ENCODE results near the gene TRAPPC11. TPM values are rescaled to one million over a fixed set of nuclear protein-coding genes. Genes with fewer than 3 reads are reported as not detected.

Gene TRAPPC11
- polyA plus RNA-seq, 1 experiment: 47.6 TPM

GRCh38 chr4:183657564-183657963 lies 1.5 kb upstream of the TRAPPC11 start:
- Histone ChIP-seq H3K27me3 (ENCODE audit: control insufficient read depth, insufficient read depth, low read length) (no peaks in the 10 kb centered on the region), H3K27ac (ENCODE audit: low read depth, low read length) (no peak overlapping the region), H3K9me3 (ENCODE audit: control insufficient read depth, insufficient read depth, low read length) (no peaks in the 10 kb centered on the region), H3K4me3 (ENCODE audit: low read depth, low read length) (peak overlapping the region; percentile 22; the same call in 1 of the 2 replicates)
- POLR2A ChIA-PET: no interaction called here
- no peak for DNase-seq (ENCODE audit: low read depth, low spot score)
- CTCF ChIA-PET: no interaction called here
- TF ChIP-seq, protein P1, sequence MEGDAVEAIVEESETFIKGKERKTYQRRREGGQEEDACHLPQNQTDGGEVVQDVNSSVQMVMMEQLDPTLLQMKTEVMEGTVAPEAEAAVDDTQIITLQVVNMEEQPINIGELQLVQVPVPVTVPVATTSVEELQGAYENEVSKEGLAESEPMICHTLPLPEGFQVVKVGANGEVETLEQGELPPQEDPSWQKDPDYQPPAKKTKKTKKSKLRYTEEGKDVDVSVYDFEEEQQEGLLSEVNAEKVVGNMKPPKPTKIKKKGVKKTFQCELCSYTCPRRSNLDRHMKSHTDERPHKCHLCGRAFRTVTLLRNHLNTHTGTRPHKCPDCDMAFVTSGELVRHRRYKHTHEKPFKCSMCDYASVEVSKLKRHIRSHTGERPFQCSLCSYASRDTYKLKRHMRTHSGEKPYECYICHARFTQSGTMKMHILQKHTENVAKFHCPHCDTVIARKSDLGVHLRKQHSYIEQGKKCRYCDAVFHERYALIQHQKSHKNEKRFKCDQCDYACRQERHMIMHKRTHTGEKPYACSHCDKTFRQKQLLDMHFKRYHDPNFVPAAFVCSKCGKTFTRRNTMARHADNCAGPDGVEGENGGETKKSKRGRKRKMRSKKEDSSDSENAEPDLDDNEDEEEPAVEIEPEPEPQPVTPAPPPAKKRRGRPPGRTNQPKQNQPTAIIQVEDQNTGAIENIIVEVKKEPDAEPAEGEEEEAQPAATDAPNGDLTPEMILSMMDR (IDR thresholded peaks at IDR 0.05; ENCODE audit: low read depth, low read length): no peak

DNA sequence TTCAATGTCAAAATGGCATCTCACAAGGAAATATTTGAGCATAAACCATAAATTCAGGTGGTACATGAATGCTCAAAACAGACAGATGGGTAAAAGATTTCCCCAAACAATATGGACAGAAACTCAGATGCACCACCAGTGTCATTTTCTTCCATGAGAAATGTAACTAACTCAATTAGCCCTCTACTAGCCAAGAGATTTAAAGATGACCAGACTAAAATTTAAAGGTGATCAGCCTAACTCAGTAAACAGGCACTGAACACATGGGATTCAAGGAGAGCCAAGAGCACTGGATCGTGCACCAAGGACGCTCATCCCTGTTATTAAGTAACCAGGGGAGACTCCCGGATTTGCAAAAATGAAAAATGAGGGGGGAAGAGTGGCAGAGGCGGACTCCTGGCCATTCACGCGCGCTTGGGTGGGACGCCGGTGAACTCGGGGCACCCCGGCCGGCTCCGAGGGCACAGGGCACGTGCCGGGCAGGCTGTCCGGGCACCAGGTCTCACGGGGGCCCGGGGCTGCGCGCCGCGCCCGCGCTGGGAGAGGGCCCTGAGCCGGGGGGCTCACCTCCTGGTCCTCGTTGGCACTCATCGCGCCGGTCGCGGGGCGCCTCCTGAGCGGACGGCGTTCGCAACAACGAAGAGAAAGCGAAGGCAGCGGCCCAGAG lies 598 bp upstream of the TRAPPC11 start:
- Histone ChIP-seq H3K9me3 (ENCODE audit: control insufficient read depth, insufficient read depth, low read length) (no peaks in the 10 kb centered on the region), H3K4me3 (ENCODE audit: low read depth, low read length) (peak overlapping the region; percentile 60), H3K27ac (ENCODE audit: low read depth, low read length) (no peak overlapping the region), H3K27me3 (ENCODE audit: control insufficient read depth, insufficient read depth, low read length) (no peaks in the 10 kb centered on the region)
- TF ChIP-seq, protein P1 (IDR thresholded peaks at IDR 0.05; ENCODE audit: low read depth, low read length): no peak
- POLR2A ChIA-PET: no interaction called here
- no peak for DNase-seq (ENCODE audit: low read depth, low spot score)
- CTCF ChIA-PET: interaction anchor here (0.8 kb wide), 1 partner anchor 189 kb away, joined by 3 read pairs; no protein-coding TSS in a partner anchor

GRCh38 chr4:183659872-183660242 lies 764 bp downstream of the TRAPPC11 start:
- CTCF ChIA-PET: interaction anchor here (0.7 to 1.5 kb wide), 4 partner anchors 22 to 188 kb away, joined by 3 to 4 read pairs (median 3); no protein-coding TSS in a partner anchor
- no peaks in the 10 kb centered on the region for H3K9me3 ChIP-seq (ENCODE audit: control insufficient read depth, insufficient read depth, low read length)
- H3K4me3 ChIP-seq (ENCODE audit: low read depth, low read length): peak overlapping the region; percentile 79
- H3K27ac ChIP-seq (ENCODE audit: low read depth, low read length): peak overlapping the region; percentile 53
- POLR2A ChIA-PET: interaction anchor here (1.2 to 1.3 kb wide), 2 partner anchors 23 to 155 kb away, joined by 3 read pairs; no protein-coding TSS in a partner anchor
- TF ChIP-seq, protein P1 (IDR thresholded peaks at IDR 0.05; ENCODE audit: low read depth, low read length): no peak
- no peak for DNase-seq (ENCODE audit: low read depth, low spot score)
- H3K27me3 ChIP-seq (ENCODE audit: control insufficient read depth, insufficient read depth, low read length): no peaks in the 10 kb centered on the region

GRCh38 chr4:183666088-183666487 lies 7.0 kb downstream of the TRAPPC11 start:
- Histone ChIP-seq H3K9me3 (ENCODE audit: control insufficient read depth, insufficient read depth, low read length) (no peaks in the 10 kb centered on the region), H3K27me3 (ENCODE audit: control insufficient read depth, insufficient read depth, low read length) (no peaks in the 10 kb centered on the region), H3K27ac (ENCODE audit: low read depth, low read length) (no peak overlapping the region), H3K4me3 (ENCODE audit: low read depth, low read length) (no peak overlapping the region)
- POLR2A ChIA-PET: no interaction called here
- CTCF ChIA-PET: no interaction called here
- DNase-seq (ENCODE audit: low read depth, low spot score): no peak
- TF ChIP-seq, protein P1 (IDR thresholded peaks at IDR 0.05; ENCODE audit: low read depth, low read length): no peak

DNA sequence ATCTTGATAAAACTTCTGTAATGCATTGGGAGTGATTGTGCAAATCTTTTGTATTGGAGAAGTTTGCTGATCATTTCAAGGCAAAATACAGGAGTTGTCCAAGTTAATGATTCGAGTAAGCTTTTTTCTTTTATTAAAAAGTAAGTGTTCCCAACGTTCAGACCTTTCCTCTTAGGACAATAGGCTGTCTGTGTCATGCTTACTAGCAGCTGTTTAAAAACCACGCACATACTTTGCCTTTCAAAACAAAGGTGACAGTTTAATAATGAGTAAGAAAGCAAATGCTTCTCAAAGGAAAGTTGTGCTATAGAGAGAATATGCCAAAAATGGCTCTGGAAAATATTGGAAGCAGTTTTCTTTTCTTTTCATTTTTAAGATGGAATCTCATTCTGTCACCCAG lies 11.2 kb downstream of the TRAPPC11 start:
- Histone ChIP-seq H3K27ac (ENCODE audit: low read depth, low read length) (no peak overlapping the region), H3K4me3 (ENCODE audit: low read depth, low read length) (no peak overlapping the region), H3K27me3 (ENCODE audit: control insufficient read depth, insufficient read depth, low read length) (no peaks in the 10 kb centered on the region), H3K9me3 (ENCODE audit: control insufficient read depth, insufficient read depth, low read length) (no peaks in the 10 kb centered on the region)
- ChIA-PET POLR2A (no interaction called here), CTCF (no interaction called here)
- no peak for DNase-seq (ENCODE audit: low read depth, low spot score)
- TF ChIP-seq, protein P1 (IDR thresholded peaks at IDR 0.05; ENCODE audit: low read depth, low read length): no peak

All from AG04450 (cell line).